GM18861 (cell line): ENCODE data around the gene C6orf89.

Experiments used
- ATAC-seq: cut with Tn5 transposase; IDR thresholded peaks from one replicate; pipeline ENCODE4 v1.9.1; 2021; ENCODE audit not compliant: unreplicated experiment

Gene C6orf89

DNA sequence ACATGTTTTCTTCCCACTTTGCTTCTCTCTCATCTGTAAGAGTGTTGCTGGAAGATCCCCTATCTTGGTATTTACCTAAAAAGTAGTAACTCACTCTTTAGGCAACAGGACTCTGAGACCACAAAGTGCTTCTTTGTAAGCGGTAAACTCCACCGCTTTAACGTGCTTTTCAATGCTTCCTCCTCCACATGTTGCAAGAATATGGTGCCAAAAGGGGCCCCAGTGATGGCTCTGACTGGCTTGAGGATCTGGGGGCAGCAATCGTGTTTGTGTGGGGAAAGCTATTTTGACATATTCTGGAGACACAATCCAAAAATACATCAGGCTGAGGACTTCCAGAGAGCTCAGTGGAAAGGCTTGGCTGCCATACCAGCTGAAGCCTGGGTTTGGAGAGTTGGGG, 34.1 kb upstream of the C6orf89 start:
- no peak for ATAC-seq

DNA sequence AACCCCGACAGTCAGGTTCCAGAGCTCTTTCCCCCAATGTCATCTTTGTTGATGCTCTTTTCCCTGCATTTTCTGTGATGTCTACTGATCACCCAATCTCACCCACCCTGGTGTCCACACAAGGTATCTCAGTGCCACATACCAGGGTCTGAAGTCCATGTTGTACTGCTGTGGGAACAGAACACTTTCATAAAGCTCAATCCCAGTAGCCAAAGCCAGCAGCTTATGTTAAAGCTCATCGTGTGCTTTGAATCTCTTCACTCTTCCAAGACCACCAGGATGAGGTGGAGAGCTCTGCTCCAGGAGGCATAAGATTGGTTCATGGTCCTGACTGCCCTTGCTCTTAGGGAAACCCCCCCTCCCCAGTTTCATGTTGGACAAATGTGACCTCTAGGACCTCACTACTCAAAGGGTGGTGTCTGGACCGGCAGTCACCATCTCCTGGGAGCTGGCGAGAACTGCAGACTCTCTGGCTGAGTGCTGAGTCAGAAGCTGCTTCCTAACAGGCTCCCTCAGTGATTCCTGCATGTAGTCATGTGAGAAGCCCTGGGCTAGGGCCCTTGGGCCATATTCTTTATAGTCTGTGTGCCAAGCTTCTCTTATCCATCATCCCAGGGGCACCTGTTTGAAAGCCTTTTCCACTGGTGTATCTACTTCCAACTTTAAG, 33.1 kb upstream of the C6orf89 start:
- no peak for ATAC-seq

DNA sequence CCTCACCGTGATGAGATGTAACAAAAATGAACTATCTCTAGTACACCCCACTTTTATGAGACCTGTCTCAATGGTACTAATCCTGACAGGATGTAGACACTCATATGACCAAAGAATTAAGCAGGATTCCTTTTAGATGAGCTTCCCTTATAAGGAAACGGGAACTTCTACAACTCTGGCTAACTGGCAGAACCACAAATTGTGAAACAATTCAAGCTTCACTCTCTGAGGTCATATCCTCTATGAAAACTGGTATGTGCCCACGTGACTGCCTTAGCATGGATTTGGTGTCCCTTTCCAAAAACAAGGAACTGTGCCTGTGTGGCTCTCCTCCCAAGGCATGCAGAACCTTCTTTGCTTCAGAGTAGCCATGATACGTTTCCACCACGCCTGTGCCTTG, 32.4 kb upstream of the C6orf89 start:
- ATAC-seq: no peak

DNA sequence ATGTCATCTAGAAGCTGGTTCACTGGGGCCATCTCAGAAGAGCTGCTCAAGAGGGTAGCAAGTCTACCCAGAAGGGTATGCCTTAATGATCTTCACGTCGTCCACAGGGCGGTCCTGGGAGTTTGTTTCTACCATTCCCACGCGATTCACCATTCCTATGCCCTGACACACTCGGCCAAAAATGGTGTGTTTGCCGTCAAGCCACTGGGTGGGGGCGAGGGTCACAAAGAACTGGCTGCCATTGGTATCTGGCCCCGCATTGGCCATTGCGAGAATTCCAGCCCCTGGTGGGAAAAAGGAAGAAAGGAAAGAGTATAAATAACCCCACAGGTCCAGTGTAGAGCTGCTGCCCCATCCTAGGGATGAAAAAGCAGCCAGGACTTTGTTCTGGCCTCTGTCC, 30.0 kb upstream of the C6orf89 start:
- ATAC-seq: no peak

DNA sequence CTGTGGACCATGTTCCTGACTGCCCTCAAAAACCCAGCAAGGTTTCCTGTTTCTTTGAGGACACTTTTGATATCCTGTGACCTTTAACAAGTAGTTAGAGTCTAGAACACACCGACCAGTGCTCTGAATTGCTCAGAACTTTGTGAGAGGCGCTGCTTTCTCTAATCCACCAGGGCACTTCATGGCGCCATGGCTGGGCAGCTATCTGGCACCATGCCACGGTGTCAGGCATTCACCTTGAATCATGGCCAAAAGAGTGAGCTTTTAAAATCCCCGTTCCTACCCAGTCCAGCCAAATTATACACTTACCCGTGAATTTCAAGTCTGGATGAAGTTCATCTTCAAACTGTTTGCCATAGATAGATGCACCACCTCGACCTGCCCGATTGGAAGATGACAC, 29.5 kb upstream of the C6orf89 start:
- no peak for ATAC-seq

DNA sequence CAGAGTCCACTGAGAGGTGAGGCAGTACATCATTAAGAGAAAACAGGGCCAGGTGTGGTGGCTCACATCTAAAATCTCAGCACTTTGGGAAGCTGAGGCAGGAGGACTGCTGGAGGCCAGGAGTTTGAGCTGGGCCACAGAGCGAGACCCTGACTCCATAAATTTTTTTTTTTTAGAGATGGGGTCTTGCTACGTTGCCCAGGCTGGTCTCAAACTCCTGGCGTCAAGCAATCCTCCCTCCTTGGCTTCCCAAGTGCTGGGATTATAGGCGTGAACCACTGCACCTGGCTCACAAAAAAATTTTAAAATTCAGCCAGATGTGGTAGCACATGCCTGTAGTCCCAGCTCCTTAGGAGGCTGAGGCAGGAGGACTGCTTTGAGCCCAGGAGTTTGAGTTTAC, 28.4 kb upstream of the C6orf89 start:
- ATAC-seq: no peak

DNA sequence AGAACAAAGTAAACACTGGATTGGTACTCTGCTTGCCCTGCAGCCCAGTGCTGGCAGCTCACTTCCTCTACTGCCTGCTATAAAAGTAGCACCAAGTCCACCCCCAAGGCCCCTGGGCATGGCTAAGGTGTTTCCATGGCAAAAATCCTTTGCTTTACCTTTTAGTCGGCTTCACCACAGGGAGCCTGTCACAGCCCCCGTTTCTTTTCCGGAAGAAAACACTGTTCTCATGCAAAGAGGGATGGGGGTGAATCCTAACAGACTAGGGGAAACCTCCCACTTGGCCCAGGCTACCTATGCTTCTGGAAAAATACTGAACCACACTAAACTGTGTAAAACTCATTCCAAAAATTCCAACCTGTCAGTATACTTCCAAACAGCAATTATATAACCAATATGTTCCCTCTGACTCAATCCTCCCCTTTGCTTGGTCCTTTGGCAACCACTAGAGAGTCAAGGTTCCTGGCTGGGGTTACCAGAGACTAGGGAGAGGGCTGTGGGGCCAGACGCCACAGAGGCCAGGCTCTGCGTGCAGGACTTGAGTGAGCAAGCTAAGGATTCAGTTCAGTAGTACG, 27.3 kb upstream of the C6orf89 start:
- ATAC-seq: no peak

DNA sequence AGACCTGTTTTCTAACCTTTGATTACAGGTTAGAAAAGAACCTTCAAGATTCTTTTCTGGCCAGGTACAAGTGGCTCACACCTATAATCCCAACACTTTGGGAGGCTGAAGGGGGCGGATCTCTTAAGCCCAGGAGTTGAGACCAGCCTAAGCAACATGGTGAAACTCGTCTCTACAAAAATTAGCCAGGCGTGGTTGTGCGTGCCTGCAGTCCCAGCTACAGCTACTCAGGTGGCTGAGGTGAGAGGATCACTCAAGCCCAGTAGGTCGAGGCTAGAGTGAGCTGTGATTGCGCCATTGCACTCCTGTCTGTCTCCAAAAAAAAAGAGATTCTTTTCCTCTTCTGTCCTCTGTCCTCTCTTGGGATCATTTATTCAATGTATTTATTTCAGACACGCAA, 25.6 kb upstream of the C6orf89 start:
- ATAC-seq: no peak

DNA sequence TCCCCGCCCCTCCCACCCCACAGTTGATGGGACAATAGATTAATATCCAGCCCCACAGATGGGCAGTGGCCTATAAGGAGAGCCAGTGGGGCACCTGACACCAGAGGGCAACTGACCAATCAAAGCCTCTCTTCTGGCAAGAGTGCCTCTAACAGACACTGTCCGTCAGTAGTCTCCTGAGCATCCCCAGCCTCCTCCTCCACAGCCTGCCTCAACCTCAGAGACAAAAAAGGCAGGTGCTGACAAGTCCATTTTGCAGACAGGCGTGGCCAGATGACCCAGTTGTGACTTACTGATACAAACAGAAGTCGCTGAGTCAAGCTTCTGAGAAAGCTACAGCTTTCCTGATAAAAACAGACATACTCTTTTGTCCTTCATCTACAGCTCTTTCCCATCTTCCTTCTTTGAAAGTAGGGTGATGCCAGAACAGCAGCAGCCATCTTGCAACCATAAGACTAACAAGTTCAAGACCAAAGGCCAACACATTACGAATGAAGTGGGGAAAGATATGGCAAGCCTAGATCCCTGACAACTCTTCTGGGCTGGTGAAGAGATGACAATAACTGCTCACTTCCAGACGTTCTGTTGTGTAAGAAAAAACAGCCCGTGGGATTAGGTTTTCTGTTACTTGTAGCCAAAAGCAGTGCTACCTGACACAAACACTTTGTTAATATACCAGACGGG, 23.4 kb upstream of the C6orf89 start:
- no peak for ATAC-seq

DNA sequence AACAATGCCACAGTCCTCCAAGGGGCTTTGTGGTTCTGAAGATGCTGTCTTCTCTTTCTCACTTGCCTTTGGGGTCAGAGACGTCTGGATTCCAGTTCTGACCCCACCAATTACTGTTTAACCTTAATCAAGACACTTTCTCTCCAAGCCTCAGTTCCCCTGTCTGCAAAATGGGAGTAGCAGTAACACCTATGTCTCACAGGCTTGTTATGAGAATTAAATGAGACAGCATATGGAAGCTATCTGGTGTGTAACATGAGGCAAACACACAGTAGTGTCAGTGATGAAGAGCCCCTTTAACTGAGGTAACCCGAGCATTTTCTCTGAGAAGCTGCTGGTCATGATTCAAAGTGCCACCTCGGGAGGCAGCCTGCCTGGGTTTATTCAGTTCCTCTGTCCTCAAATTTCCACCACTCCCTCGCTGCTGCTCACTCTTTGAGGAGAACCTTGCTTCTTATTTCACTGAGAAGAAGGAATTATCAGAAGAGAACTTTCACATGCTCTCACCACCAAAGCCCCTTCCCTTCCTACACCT, 22.8 kb upstream of the C6orf89 start:
- ATAC-seq: no peak

DNA sequence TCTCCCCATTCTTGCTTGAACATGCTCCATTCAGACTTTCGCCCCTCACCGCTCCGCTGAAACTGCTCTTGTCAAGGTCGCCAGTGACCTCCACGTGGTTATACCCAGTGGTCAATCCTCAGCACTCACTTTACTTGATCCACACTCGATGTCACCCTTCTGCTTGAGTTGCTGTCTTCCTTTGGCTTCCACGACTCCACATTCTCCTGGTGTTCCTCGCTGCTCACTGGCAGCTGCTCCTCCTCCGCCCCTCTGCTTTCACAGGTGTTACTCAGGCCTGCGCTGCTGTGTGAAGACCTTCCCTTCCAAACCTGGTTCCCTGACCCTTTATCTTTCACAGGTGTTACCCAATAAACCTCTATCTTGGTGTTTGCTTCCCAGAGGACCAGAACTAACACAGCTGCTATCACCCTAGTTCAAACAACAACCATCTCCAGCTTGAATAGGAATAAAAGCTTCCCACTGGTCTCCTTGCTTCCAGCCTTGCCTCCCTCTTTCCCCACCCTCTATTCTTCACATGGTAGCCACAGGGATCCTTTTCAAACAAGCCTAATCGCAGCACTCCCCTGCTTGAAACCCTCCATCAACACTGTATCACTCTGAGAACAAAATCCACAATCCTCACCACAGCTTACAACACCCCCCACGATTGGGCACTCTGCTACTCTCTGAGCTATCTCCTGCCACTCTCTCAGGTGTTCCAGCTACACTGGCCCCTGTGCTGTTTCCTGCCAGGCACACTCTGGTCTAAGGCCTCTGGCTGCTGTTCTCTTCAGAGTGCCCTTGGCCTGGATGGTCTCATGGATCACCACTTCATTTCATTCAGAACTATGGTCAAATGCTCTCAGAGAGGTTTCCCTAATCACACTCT, 21.8 kb upstream of the C6orf89 start:
- no peak for ATAC-seq

DNA sequence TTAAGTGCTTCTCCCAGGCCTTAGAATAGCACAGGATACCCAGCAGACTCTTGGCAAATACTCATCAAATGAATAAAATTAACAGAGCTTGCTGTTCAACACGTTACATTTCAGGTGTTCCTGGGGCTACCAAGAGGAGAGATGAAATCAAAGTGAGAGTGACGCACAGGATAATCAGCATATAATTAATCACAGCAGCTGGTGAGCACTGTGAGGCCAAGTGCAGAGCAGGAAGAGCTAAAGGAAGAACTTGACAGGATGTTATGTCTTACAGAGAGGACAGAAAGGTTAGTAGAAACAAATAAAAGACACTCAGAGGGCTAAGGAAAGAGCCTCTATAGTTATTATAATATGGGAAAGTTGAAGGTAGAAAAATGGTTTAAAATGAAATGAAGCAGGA, 19.9 kb upstream of the C6orf89 start:
- no peak for ATAC-seq

DNA sequence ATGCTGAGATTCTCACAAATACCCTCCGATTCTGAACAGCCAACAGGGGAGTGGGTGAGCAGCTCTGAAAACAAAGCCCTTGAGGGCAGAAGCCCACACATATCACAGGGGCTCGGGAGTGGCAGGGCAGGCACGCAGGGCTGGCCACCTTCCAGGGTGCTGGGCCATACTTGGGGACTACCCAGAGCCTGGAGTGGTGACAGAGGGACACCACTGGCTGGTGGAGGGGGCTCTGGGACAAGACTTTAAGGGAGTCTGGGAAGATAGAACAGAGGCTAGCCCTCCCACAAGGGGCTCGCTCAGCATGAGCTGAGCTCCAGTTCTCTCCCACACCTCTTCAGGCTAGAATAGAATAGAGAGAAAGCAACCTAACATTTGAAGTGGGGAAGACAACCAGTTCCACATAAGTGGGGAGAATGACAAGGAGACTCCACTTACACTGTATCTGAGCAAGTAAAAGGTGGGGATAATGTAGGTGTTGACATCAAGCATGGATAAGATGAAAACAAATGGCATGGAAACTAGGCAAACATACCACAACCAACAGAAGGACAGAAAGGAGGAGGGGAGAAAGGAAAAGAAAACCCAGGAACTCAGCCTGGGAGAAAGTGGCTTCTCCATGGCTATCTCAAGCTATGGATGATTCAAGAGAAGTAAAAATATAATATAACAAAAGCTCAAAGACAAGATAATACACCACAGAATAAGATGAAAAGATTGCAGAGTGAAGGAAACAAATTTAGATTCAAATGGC, 18.1 kb upstream of the C6orf89 start:
- no peak for ATAC-seq

DNA sequence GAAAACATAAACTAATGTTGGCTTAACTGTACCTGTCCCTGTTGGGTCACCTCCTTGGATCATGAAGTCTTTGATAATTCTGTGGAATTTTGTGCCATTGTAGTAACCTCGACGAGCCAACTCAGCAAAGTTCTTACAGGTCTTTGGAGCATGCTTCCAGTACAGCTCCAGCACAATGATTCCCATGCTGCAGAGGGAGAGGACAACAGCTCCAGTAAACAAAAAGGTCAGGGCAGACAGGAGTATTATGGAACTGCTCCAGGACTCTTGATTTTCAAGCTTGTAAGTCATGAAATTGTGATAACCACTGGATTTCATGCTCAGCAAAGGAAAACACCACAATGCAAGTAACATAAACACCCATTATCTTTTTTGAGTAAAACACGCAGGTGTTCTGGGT, 14.1 kb upstream of the C6orf89 start:
- no peak for ATAC-seq

DNA sequence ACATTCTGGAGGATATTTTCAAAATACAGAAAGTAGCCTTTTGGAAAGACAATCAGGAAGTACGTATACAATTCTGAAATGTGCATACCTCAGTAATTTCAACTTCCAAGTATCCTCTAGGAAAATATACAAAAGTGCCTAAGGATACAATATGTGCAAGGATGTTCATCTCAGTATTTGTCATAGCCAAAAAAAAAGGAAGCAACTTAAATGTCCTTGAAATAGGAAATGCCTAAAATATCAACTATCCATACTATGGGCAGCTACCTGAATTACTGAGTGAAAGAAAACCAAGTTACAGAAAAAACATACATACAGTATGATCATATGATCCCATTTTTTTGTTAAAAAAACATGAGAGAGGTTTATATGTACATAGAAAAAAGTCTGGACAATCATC, 12.6 kb upstream of the C6orf89 start:
- no peak for ATAC-seq

DNA sequence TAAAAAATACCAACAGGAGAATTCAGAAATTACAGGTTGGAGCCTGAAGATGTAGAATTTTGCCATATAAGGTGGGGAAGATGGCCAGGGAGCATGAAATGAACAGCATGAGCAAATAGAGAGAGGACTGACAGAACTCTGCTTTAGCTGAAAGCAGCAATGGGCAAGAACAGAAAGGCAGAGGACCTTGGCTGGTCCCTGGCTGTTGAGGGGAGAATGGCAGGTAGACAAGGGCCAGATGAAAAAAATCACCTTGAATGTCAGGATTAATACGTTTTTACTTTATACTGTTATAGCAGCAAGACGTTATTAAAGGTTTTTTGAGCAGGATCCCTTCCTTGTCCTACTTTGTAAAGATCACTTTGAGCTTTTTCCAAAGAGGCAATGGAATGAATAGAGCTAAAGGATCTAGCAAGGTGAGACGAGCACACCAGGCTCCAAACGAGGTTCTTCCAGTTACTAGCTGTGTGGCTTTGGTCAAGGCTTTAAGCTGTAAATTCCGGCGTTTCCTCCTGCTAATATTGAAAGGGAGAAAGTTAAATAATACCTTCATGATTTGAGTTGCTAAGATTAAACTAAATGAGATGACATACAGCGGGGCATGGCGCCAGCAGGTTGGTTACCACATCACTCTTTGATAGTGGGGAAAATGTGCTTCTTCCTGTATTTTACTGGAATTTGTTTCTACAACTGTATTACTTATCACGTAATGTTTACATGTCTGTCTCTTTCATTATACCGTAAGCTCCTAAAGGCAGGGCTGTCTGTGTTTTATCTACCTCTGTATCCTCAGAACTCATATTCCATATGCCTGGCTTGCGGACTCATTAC, 11.9 kb upstream of the C6orf89 start:
- no peak for ATAC-seq

DNA sequence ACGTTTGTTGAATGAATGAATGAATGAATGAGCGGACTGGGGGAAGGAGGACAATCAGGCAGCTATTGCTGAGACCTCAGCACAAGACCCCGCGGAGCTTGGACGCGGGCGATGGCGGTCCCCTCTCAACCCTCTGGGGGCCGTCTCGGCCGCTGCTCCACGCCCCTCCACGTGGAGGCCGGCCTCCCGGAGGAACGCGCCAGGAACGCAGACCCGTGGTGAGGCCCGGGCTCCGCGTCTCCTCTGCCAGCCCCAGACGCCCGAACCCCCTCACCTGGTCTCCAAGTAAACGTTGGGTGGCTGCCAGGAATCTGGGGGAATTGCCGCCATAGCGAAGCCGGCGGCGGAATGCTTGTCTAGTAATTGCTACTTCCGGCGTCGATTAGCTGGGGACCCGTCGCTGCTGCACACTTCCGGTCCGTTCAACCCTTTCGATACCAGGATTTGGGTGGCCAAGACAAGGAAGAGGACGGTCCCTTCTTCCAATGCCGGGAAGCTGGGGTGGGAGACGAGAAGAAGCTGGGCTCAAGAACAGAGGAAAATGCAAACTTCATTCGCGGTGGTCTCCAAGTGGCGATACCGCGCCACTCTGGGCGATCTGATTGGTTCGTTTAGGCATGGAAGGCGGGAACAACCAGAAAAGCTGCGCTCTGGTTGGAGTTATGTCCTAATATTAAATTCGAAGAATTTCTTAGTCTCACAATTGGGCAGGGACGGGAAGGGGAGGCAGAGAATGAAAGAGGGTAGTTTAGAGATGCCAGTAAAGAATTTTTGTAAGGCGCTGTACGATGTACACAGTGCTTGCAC, 11.1 kb upstream of the C6orf89 start, which contains the start of gene PPIL1:
TSS of gene PPIL1 (minus strand) at position 361 of the 807 bp plus-strand sequence. CDS start at position 330, 31 bp downstream.
- ATAC-seq: peak; percentile 59

DNA sequence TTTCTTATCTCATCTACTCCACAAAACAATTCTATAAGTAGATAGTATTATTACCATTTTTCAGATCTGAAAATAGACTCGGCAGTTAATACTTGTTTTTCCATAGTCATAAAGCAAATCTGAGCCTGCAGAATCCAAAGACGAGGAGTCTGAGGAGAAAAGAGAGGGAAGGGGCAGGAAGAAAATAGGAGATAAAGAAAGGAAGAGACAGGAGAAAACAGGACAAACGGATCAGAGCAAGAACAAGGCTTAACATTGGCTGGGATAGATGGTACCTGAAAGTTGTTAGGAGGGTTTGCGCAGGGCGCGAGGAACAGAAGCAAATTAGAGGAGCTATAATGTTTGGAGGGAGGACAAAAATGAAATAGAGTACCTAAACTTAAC, 10.5 kb upstream of the C6orf89 start:
- no peak for ATAC-seq

DNA sequence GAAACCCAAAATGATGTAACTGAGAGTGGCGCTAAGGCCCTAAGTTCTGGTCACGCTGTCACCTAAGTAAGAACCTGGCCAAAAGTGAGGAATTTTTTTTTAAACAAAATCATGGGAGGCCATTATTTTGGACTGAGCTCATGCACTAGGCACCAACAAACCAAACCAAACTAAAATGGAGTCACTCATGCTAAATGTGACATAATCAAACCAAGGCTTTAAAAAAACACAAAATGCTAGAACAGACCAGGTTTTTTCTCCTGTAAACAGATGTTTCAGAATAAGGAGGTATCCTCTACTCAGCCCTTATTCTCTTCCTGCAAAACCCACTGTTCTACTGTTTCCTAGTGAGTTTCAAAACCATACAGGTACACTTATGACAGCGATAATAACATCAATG, 1.1 kb upstream of the C6orf89 start:
- ATAC-seq: no peak
